Neural cell (in vitro differentiated cells): ENCODE data around the gene IL17REL.

Experiments used
- EP300 ChIP-seq: fragments of 450-650 bp; conservative IDR thresholded peaks from 2 replicates; pipeline ENCODE4 v1.6.1; 2014; ENCODE audit warnings: antibody characterized with exemption, mild to moderate bottlenecking, moderate library complexity; ENCODE audit not compliant: poor library complexity, severe bottlenecking
- POLR2AphosphoS5 ChIP-seq: IDR thresholded peaks from 2 replicates; pipeline ENCODE4 v1.6.1; 2012
- TF ChIP-seq, protein P1 (sequence below): fragments of 450-650 bp; IDR thresholded peaks from 2 replicates; pipeline ENCODE4 v1.5.1; 2014; ENCODE audit warnings: antibody characterized with exemption, mild to moderate bottlenecking, moderate library complexity; ENCODE audit not compliant: poor library complexity, severe bottlenecking

DNA sequence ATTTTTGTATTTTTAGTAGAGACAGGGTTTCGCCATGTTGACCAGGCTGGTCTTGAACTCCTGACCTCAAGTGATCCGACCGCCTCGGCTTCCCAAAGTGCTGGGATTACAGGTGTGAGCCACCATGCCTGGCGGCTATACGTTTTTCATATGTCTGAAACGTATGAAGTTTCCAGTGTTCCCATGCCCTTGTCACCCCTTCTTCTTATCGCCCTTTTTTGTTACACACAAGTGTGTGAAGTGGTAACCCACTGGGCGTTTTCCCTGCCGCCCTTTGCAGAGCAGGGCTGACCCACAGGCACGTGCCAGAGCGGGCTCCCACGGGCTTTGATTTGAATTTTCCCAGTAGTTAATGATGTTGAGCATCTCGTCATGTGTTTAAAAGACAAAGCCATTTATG is 35.0 kb downstream of the IL17REL start:
- TF ChIP-seq POLR2AphosphoS5 (no peak), EP300 (no peak)
- TF ChIP-seq, protein P1, sequence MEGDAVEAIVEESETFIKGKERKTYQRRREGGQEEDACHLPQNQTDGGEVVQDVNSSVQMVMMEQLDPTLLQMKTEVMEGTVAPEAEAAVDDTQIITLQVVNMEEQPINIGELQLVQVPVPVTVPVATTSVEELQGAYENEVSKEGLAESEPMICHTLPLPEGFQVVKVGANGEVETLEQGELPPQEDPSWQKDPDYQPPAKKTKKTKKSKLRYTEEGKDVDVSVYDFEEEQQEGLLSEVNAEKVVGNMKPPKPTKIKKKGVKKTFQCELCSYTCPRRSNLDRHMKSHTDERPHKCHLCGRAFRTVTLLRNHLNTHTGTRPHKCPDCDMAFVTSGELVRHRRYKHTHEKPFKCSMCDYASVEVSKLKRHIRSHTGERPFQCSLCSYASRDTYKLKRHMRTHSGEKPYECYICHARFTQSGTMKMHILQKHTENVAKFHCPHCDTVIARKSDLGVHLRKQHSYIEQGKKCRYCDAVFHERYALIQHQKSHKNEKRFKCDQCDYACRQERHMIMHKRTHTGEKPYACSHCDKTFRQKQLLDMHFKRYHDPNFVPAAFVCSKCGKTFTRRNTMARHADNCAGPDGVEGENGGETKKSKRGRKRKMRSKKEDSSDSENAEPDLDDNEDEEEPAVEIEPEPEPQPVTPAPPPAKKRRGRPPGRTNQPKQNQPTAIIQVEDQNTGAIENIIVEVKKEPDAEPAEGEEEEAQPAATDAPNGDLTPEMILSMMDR: no peak
